Endothelial cell (in vitro differentiated cells): ENCODE measurements around the gene GOLT1A. TPM values are rescaled to one million over a fixed set of nuclear protein-coding genes. Genes with fewer than 3 reads are reported as not detected.
A peak's percentile ranks its signal among the peaks of the same experiment; 100 is the strongest.

Experiments used
- DNase-seq: peaks from one replicate; pipeline ENCODE4 v3.0.0; 2021; ENCODE audit warnings: low spot score
- H3K27ac Mint-ChIP-seq: one replicate; pipeline ENCODE4 v1.8.0; 2021; ENCODE audit warnings: mixed read lengths, inconsistent platforms; ENCODE audit not compliant: unreplicated experiment
- H3K27me3 Mint-ChIP-seq: one replicate; pipeline ENCODE4 v1.8.0; 2021; ENCODE audit warnings: mild to moderate bottlenecking, moderate library complexity, mixed read lengths, inconsistent platforms; ENCODE audit not compliant: unreplicated experiment
- H3K36me3 Mint-ChIP-seq: one replicate; pipeline ENCODE4 v1.8.0; 2021; ENCODE audit warnings: mild to moderate bottlenecking, low read depth, mixed read lengths, inconsistent platforms; ENCODE audit not compliant: unreplicated experiment
- H3K4me1 Mint-ChIP-seq: one replicate; pipeline ENCODE4 v1.8.0; 2021; ENCODE audit warnings: mild to moderate bottlenecking, mixed read lengths, inconsistent platforms; ENCODE audit not compliant: unreplicated experiment
- H3K4me3 Mint-ChIP-seq: one replicate; pipeline ENCODE4 v1.8.0; 2021; ENCODE audit warnings: mild to moderate bottlenecking, mixed read lengths, inconsistent platforms; ENCODE audit not compliant: unreplicated experiment
- H3K9me3 Mint-ChIP-seq: one replicate; pipeline ENCODE4 v1.8.0; 2021; ENCODE audit warnings: mixed read lengths, inconsistent platforms; ENCODE audit not compliant: unreplicated experiment
- CTCF ChIP-seq: fragments of 200-600 bp; sonication (generic); IDR thresholded peaks from one replicate; pipeline ENCODE4 v1.5.0; 2021; ENCODE audit warnings: antibody characterized with exemption; ENCODE audit not compliant: unreplicated experiment
- long read RNA-seq: library from polyadenylated mRNA; unstranded; transcript quantifications from one replicate; pipeline ENCODE4 v2.0.0, GENCODE V29; 2020; ENCODE audit not compliant: unreplicated experiment
- total RNA-seq: library from RNA; stranded (reverse); fragmentation: NEBNext Ultra II Directional; extraction: Animal tissue kit (Norgen Biotek cat#: 25700); gene quantifications from one replicate; pipeline ENCODE4 v1.2.1, GENCODE V29; 2021; ENCODE audit not compliant: unreplicated experiment

The GOLT1A gene
- total RNA-seq, result 0.51 TPM
- long read RNA-seq, result 0 reads

- Mint-ChIP-seq H3K36me3 (no peaks in the 10 kb centered on the region), H3K4me3 (peak within 1 kb of the TSS; percentile 70), H3K27me3 (peaks cover 3% of the 10 kb centered on the region), H3K27ac (no peak within 1 kb of the TSS), H3K4me1 (peaks cover 3% of the 10 kb centered on the region), H3K9me3 (no peaks in the 10 kb centered on the region)
- TF ChIP-seq CTCF, result peak; percentile 46
- peak; percentile 60 for DNase-seq
Observed at GRCh38 chr1:204213668-204214662, at the start of gene GOLT1A. TSS of gene GOLT1A (minus strand) at chr1:204213988. CDS start at chr1:204213906, 82 bp downstream.

- Mint-ChIP-seq H3K4me3 (no peak overlapping the region), H3K4me1 (peaks cover 3% of the 10 kb centered on the region), H3K36me3 (peaks cover 3% of the 10 kb centered on the region), H3K9me3 (no peaks in the 10 kb centered on the region), H3K27me3 (peaks cover 4% of the 10 kb centered on the region), H3K27ac (no peak overlapping the region)
- no peak for TF ChIP-seq CTCF
- no peak for DNase-seq
Observed at GRCh38 chr1:204263254-204263910, 49.6 kb upstream of the GOLT1A start.

- Mint-ChIP-seq H3K36me3 (peaks cover 3% of the 10 kb centered on the region), H3K4me3 (no peak overlapping the region), H3K4me1 (peaks cover 3% of the 10 kb centered on the region), H3K27me3 (peaks cover 10% of the 10 kb centered on the region), H3K27ac (peak overlapping the region; percentile 32), H3K9me3 (no peaks in the 10 kb centered on the region)
- no peak for TF ChIP-seq CTCF
- no peak for DNase-seq
Observed at GRCh38 chr1:204262506-204263253, 48.9 kb upstream of the GOLT1A start.

GRCh38 chr1:204261746-204262505 is 48.1 kb upstream of the GOLT1A start:
- no peak for DNase-seq
- TF ChIP-seq CTCF, result no peak
- no peak overlapping the region for H3K27ac Mint-ChIP-seq
- no peak overlapping the region for H3K4me3 Mint-ChIP-seq
- peaks cover 3% of the 10 kb centered on the region for H3K36me3 Mint-ChIP-seq
- peaks cover 10% of the 10 kb centered on the region for H3K27me3 Mint-ChIP-seq
- no peaks in the 10 kb centered on the region for H3K9me3 Mint-ChIP-seq
- peaks cover 3% of the 10 kb centered on the region for H3K4me1 Mint-ChIP-seq
